ENCODE data around the gene IGDCC3.

Gene IGDCC3

DNA sequence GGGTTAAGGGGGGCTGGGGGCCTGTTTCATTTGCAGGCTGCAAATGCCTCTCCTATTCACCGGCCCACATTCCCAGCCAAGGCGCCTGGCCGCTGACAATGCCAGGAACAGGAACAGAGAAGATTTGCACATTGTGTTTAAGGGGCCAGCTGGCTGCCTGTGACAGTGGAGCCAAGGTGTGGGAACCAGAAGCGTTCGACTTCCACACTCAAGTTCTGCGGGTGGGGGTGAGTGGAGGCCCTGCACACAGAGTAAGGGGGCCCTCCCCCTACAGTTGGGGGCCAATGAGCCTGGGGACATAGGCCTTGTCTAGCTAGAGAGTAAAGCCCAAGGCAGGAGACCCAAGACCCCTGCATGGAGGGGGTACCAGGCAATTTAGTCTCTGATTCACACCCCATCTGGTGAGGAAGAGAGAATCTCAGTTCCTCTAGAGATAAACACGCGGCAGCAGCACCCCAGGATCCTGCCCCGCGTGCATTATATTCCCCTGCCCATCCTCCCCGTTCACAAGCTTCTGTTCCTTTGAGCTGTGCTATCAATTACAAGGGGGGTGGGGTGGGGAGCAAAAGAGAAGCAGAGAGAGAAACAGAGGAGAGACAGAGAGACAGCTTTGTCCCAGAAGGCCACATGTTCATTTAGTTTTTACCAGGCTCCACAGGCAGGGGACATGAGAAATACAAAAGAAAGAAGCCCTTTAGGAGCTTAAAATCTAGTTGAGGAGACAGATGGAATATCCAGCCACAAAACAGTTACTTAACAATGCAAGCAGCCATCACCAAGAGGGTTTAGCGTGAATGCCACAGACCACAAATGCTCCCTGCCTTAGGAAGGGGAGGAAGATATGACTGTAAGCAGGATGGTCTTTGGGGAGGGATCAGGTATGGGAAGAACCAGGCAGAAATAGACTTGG, 9.2 kb downstream of the IGDCC3 start:
- H3F3A ChIP-seq (ENCODE audit: insufficient read depth, low read length) = no peaks in the 10 kb centered on the region
- no peaks in the 10 kb centered on the region for H3K79me2 ChIP-seq (ENCODE audit: insufficient read depth, low read length)
- H3K9me2 ChIP-seq (ENCODE audit: low read depth, low read length) = no peaks in the 10 kb centered on the region
- no peak overlapping the region for H3K9ac ChIP-seq (ENCODE audit: low read length)
- no peak overlapping the region for H3K4me3 ChIP-seq (ENCODE audit: low read depth, low read length, poor library complexity, severe bottlenecking)
- H3K9me3 ChIP-seq (ENCODE audit: low read length) = no peaks in the 10 kb centered on the region
- H3K36me3 ChIP-seq (ENCODE audit: insufficient read depth, low read length) = no peaks in the 10 kb centered on the region
- H3K27ac ChIP-seq (ENCODE audit: low read depth, low read length, poor library complexity, severe bottlenecking) = no peak overlapping the region
- no peak for TF ChIP-seq EZH2 (IDR thresholded peaks at IDR 0.05; ENCODE audit: borderline replicate concordance, low read length)
- TF ChIP-seq, protein P1, sequence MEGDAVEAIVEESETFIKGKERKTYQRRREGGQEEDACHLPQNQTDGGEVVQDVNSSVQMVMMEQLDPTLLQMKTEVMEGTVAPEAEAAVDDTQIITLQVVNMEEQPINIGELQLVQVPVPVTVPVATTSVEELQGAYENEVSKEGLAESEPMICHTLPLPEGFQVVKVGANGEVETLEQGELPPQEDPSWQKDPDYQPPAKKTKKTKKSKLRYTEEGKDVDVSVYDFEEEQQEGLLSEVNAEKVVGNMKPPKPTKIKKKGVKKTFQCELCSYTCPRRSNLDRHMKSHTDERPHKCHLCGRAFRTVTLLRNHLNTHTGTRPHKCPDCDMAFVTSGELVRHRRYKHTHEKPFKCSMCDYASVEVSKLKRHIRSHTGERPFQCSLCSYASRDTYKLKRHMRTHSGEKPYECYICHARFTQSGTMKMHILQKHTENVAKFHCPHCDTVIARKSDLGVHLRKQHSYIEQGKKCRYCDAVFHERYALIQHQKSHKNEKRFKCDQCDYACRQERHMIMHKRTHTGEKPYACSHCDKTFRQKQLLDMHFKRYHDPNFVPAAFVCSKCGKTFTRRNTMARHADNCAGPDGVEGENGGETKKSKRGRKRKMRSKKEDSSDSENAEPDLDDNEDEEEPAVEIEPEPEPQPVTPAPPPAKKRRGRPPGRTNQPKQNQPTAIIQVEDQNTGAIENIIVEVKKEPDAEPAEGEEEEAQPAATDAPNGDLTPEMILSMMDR (IDR thresholded peaks at IDR 0.05; ENCODE audit: low read length) = no peak
- H3K4me2 ChIP-seq (ENCODE audit: low read length) = no peak overlapping the region
- no peaks in the 10 kb centered on the region for H4K20me1 ChIP-seq (ENCODE audit: insufficient read depth, low read length)
- H3K27me3 ChIP-seq (ENCODE audit: insufficient read depth, low read length) = 0 out of 2 replicates have a peak, but pooled peaks cover 7% of the 10 kb centered on the region
- H3K4me1 ChIP-seq (ENCODE audit: insufficient read depth, low read length, severe bottlenecking) = no peaks in the 10 kb centered on the region
- no peak overlapping the region for H2AFZ ChIP-seq (ENCODE audit: low read length)

DNA sequence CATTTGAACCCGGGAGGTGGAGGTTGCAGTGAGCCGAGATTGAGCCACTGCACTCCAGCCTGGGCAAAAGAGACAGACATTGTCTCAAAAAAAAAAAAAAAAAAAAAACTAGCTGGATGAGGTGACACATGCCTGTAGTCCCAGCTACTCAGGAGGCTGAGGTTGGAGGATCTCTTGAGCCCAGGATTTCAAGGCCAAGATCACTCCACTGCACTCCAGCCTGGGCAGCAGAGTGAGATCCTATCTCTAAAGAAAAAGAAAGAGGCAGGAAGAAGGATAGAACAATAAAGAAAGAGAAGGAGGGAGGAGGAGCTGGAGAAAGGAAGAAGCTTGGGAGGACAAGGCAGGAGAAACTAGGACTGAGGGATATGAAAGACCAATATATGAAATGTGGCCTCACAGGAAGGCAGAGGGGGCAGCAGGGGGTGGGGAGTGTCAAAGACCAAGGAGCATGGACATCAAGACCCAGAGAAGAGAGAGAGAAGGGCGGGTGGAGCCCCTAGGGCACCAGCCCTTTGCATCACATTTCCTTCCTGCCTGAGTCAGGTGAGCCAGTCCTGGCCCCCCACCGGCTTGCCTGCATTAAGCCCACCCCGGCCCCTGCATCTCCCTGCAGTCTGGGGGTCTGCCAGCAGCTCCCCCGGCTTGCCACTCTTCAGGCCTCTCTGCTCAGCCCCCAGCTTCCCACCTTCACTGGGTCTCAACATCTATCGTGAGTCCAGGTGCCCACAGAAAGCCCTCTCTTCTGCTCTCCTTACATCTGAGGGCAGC, 11.5 kb downstream of the IGDCC3 start:
- no peak overlapping the region for H3K4me3 ChIP-seq (ENCODE audit: low read depth, low read length, poor library complexity, severe bottlenecking)

DNA sequence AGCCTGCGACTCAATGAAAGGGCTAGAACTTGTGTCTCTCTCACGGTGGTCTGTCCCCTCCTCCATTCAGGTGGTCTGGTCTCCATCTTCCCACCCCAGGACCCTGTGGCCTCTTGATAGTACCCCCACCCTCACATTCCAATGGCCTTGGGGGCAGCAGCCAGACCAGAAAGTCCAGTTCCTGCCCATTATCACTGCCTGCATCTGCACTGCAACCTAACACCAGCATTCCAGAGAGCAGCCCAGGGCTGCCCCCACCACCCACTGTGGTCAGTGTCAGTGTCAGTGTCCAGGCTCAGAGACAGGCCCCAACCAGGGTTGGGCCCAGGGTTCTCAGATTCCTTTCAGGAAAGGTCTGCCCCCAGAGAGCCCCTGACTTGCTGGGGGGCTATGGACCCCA, 12.6 kb downstream of the IGDCC3 start:
- Histone ChIP-seq H3K27me3 (ENCODE audit: insufficient read depth, low read length) (no peaks in the 10 kb centered on the region), H4K20me1 (ENCODE audit: insufficient read depth, low read length) (no peaks in the 10 kb centered on the region), H3K9ac (ENCODE audit: low read length) (no peak overlapping the region), H3F3A (ENCODE audit: insufficient read depth, low read length) (no peaks in the 10 kb centered on the region), H3K4me2 (ENCODE audit: low read length) (no peak overlapping the region), H3K36me3 (ENCODE audit: insufficient read depth, low read length) (no peaks in the 10 kb centered on the region), H2AFZ (ENCODE audit: low read length) (no peak overlapping the region), H3K9me2 (ENCODE audit: low read depth, low read length) (no peaks in the 10 kb centered on the region), H3K4me1 (ENCODE audit: insufficient read depth, low read length, severe bottlenecking) (no peaks in the 10 kb centered on the region), H3K27ac (ENCODE audit: low read depth, low read length, poor library complexity, severe bottlenecking) (no peak overlapping the region), H3K9me3 (ENCODE audit: low read length) (no peaks in the 10 kb centered on the region), H3K4me3 (ENCODE audit: low read depth, low read length, poor library complexity, severe bottlenecking) (no peak overlapping the region), H3K79me2 (ENCODE audit: insufficient read depth, low read length) (no peaks in the 10 kb centered on the region)
- TF ChIP-seq, protein P1 (IDR thresholded peaks at IDR 0.05; ENCODE audit: low read length) = no peak
- TF ChIP-seq EZH2 (IDR thresholded peaks at IDR 0.05; ENCODE audit: borderline replicate concordance, low read length) = no peak

More for the DNA sequence above, 11.5 kb downstream of the IGDCC3 start:
- no peaks in the 10 kb centered on the region for H3K27me3 ChIP-seq (ENCODE audit: insufficient read depth, low read length)
- no peaks in the 10 kb centered on the region for H3K36me3 ChIP-seq (ENCODE audit: insufficient read depth, low read length)
- H3K4me1 ChIP-seq (ENCODE audit: insufficient read depth, low read length, severe bottlenecking) = no peaks in the 10 kb centered on the region
- H3K79me2 ChIP-seq (ENCODE audit: insufficient read depth, low read length) = no peaks in the 10 kb centered on the region
- H4K20me1 ChIP-seq (ENCODE audit: insufficient read depth, low read length) = no peaks in the 10 kb centered on the region
- H3F3A ChIP-seq (ENCODE audit: insufficient read depth, low read length) = no peaks in the 10 kb centered on the region
- H3K4me2 ChIP-seq (ENCODE audit: low read length) = no peak overlapping the region
- TF ChIP-seq EZH2 (IDR thresholded peaks at IDR 0.05; ENCODE audit: borderline replicate concordance, low read length) = no peak
- TF ChIP-seq, protein P1 (IDR thresholded peaks at IDR 0.05; ENCODE audit: low read length) = no peak
- no peak overlapping the region for H3K9ac ChIP-seq (ENCODE audit: low read length)
- no peak overlapping the region for H2AFZ ChIP-seq (ENCODE audit: low read length)
- H3K27ac ChIP-seq (ENCODE audit: low read depth, low read length, poor library complexity, severe bottlenecking) = no peak overlapping the region
- no peaks in the 10 kb centered on the region for H3K9me3 ChIP-seq (ENCODE audit: low read length)
- H3K9me2 ChIP-seq (ENCODE audit: low read depth, low read length) = no peaks in the 10 kb centered on the region
